HepG2 (cell line): ENCODE results near the gene SLC22A14. TPM values are rescaled to one million over a fixed set of nuclear protein-coding genes. Genes with fewer than 3 reads are reported as not detected.
A peak's percentile ranks its signal among the peaks of the same experiment; 100 is the strongest.

Source experiments
- BRD4 ChIP-seq: sonication (generic); formaldehyde crosslinking; IDR thresholded peaks from 2 replicates; pipeline ENCODE4 v1.4.0; 2020; ENCODE audit warnings: missing genetic modification reagents
- CEBPB ChIP-seq: IDR thresholded peaks from 2 replicates; pipeline ENCODE4 v1.6.1; 2011; ENCODE audit warnings: low read depth, low read length, improper control_type of control experiment, borderline replicate concordance
- CREBL2 ChIP-seq: sonication (generic); formaldehyde crosslinking; IDR thresholded peaks from 2 replicates; pipeline ENCODE4 v1.8.1; 2023; ENCODE audit warnings: missing genetic modification reagents, mild to moderate bottlenecking, borderline replicate concordance
- HNF4A ChIP-seq: sonication (generic); formaldehyde crosslinking; IDR thresholded peaks from 2 replicates; pipeline ENCODE4 v1.4.0; 2020; ENCODE audit warnings: missing genetic modification reagents
- JARID2 ChIP-seq: sonication (generic); formaldehyde crosslinking; IDR thresholded peaks from 2 replicates; pipeline ENCODE4 v1.8.1; 2023; ENCODE audit warnings: missing genetic modification reagents, inconsistent platforms; ENCODE audit not compliant: insufficient replicate concordance
- KMT2B ChIP-seq: IDR thresholded peaks from 2 replicates; pipeline ENCODE4 v1.6.1; 2016; ENCODE audit warnings: missing genetic modification reagents, missing compliant biosample characterization
- LBX2 ChIP-seq: sonication (generic); formaldehyde crosslinking; IDR thresholded peaks from 2 replicates; pipeline ENCODE4 v1.5.0; 2020; ENCODE audit warnings: missing genetic modification reagents, mild to moderate bottlenecking, borderline replicate concordance
- MAZ ChIP-seq, 2 experiments: sonication (generic) in 1 of 2; formaldehyde crosslinking in 1 of 2; IDR thresholded peaks; 2 replicates each; pipeline versions ENCODE4 v1.5.0 to v1.6.1; 2012 to 2020; ENCODE audit warnings: low read depth in 2 of 2, mild to moderate bottlenecking in 2 of 2, borderline replicate concordance in 1 of 2, improper control_type of control experiment in 1 of 2, low read length in 1 of 2, missing genetic modification reagents in 1 of 2, moderate library complexity in 1 of 2
- PAF1 ChIP-seq: IDR thresholded peaks from 2 replicates; pipeline ENCODE4 v1.6.1; 2016; ENCODE audit warnings: missing genetic modification reagents, missing compliant biosample characterization
- PHB2 ChIP-seq: fragments of 450-650 bp; IDR thresholded peaks from 2 replicates; pipeline ENCODE4 v1.6.1; 2018; ENCODE audit not compliant: partially characterized antibody
- POLR2AphosphoS2 ChIP-seq: IDR thresholded peaks from 2 replicates; pipeline ENCODE4 v1.6.1; 2011; ENCODE audit warnings: low read depth, low read length, improper control_type of control experiment
- PRMT3 ChIP-seq: sonication (generic); formaldehyde crosslinking; IDR thresholded peaks from 2 replicates; pipeline ENCODE4 v1.8.1; 2022; ENCODE audit warnings: low read depth, mild to moderate bottlenecking, moderate library complexity, missing genetic modification reagents, borderline replicate concordance
- RFXAP ChIP-seq: sonication (generic); formaldehyde crosslinking; IDR thresholded peaks from 2 replicates; pipeline ENCODE4 v1.4.0; 2020; ENCODE audit warnings: missing genetic modification reagents, borderline replicate concordance
- SNAI1 ChIP-seq: sonication (generic); formaldehyde crosslinking; IDR thresholded peaks from 2 replicates; pipeline ENCODE4 v1.5.0; 2020; ENCODE audit warnings: mild to moderate bottlenecking, missing genetic modification reagents, borderline replicate concordance
- TBP ChIP-seq: sonication (generic); formaldehyde crosslinking; IDR thresholded peaks from 2 replicates; pipeline ENCODE4 v1.5.0; 2020; ENCODE audit warnings: missing genetic modification reagents
- THYN1 ChIP-seq: sonication (generic); formaldehyde crosslinking; IDR thresholded peaks from 2 replicates; pipeline ENCODE4 v1.8.1; 2023; ENCODE audit warnings: low read depth, mild to moderate bottlenecking, moderate library complexity, missing genetic modification reagents, borderline replicate concordance
- TMF1 ChIP-seq: sonication (generic); formaldehyde crosslinking; IDR thresholded peaks from 2 replicates; pipeline ENCODE4 v1.8.1; 2022; ENCODE audit warnings: low read depth, missing genetic modification reagents
- YEATS4 ChIP-seq: sonication (generic); formaldehyde crosslinking; IDR thresholded peaks from 2 replicates; pipeline ENCODE4 v1.4.0; 2020; ENCODE audit warnings: missing genetic modification reagents, borderline replicate concordance
- YY1 ChIP-seq: IDR thresholded peaks from 2 replicates; pipeline ENCODE4 v1.6.1; 2011; ENCODE audit warnings: low read length, low read depth, moderate library complexity, mild to moderate bottlenecking; ENCODE audit not compliant: insufficient read depth, insufficient replicate concordance
- ZBTB43 ChIP-seq: sonication (generic); formaldehyde crosslinking; conservative IDR thresholded peaks from 2 replicates; pipeline ENCODE4 v1.4.0; 2020; ENCODE audit warnings: missing genetic modification reagents
- ZBTB46 ChIP-seq: sonication (generic); formaldehyde crosslinking; IDR thresholded peaks from 2 replicates; pipeline ENCODE4 v1.4.0; 2020; ENCODE audit warnings: mild to moderate bottlenecking, missing genetic modification reagents, borderline replicate concordance
- ZFP62 ChIP-seq: sonication (generic); formaldehyde crosslinking; IDR thresholded peaks from 2 replicates; pipeline ENCODE4 v1.4.0; 2020; ENCODE audit warnings: missing genetic modification reagents
- ZNF274 ChIP-seq: sonication (generic); formaldehyde crosslinking; IDR thresholded peaks from 2 replicates; pipeline ENCODE4 v1.5.1; 2020; ENCODE audit warnings: mild to moderate bottlenecking, missing genetic modification reagents
- ZNF362 ChIP-seq: sonication (generic); formaldehyde crosslinking; IDR thresholded peaks from 2 replicates; pipeline ENCODE4 v1.4.0; 2020; ENCODE audit warnings: missing genetic modification reagents, mild to moderate bottlenecking, borderline replicate concordance
- polyA plus RNA-seq, 8 experiments: library from polyadenylated mRNA; depleted of rRNA in 3 of 8; stranded (reverse) in 7 of 8; unstranded in 1 of 8; fragments of >200 nt; fragmentation: Illumina TruSeq in 4 of 8; extraction: Trizol in 4 of 8; gene quantifications; 2 replicates each; pipeline versions ENCODE4 v1.2.1 to v1.2.3, GENCODE V29; 2011 to 2016; ENCODE audit warnings: low read depth in 4 of 8, missing spikeins in 1 of 8, mixed read lengths in 1 of 8; ENCODE audit not compliant: insufficient read depth in 1 of 8
- total RNA-seq, 5 experiments: library from RNA; depleted of rRNA; stranded (reverse); fragments of >200 nt; fragmentation: Illumina TruSeq; extraction: Trizol; gene quantifications; 2 replicates each; pipeline ENCODE4 v1.2.3, GENCODE V29; 2016; ENCODE audit warnings: low read depth in 1 of 5

Gene SLC22A14
- total and polyA plus RNA-seq, 2 of the 13 experiments (the other 11 are each of a cell fraction or from before 2014, with no cell fraction given): 0.03 TPM; not detected in 1

GRCh38 chr3:38347421-38348200 lies 65.5 kb downstream of the SLC22A14 start (continued):
- peak; percentile 67; the same call in 1 of the 2 replicates for TF ChIP-seq YEATS4
- no peak for TF ChIP-seq ZFP62
- TF ChIP-seq JARID2: no peak
- TF ChIP-seq RFXAP: peak; percentile 66; the same call in 1 of the 2 replicates
- no peak for TF ChIP-seq ZNF274
- TF ChIP-seq ZNF362 (CRISPR knock-in tag): peak; percentile 98
- TF ChIP-seq LBX2 (CRISPR knock-in tag): no peak
- peak; percentile 96 for TF ChIP-seq HNF4A (CRISPR knock-in tag)
- TF ChIP-seq PRMT3 (CRISPR knock-in tag): 0 out of 2 replicates have a peak, but pooled peaks have one; percentile 62
- TF ChIP-seq CEBPB: no peak; the same call in 1 of the 2 replicates
- peak; percentile 84 for TF ChIP-seq YY1
- no peak for TF ChIP-seq MAZ (IDR thresholded peaks at IDR 0.05; ENCODE audit: borderline replicate concordance, low read depth, low read length)
- TF ChIP-seq MAZ (CRISPR knock-in tag; IDR thresholded peaks at IDR 0.05; ENCODE audit: low read depth): no peak
- no peak for TF ChIP-seq PHB2
- no peak for TF ChIP-seq ZBTB46 (CRISPR knock-in tag)
- no peak for TF ChIP-seq SNAI1 (CRISPR knock-in tag)
- TF ChIP-seq POLR2AphosphoS2: no peak
- no peak for TF ChIP-seq THYN1 (CRISPR knock-in tag)
- TF ChIP-seq CREBL2 (CRISPR knock-in tag): no peak
- TF ChIP-seq ZBTB43 (CRISPR knock-in tag): 0 out of 2 replicates have a peak, but pooled peaks have one; percentile 58
- TF ChIP-seq TMF1 (CRISPR knock-in tag): no peak
- TF ChIP-seq KMT2B: no peak
- peak; percentile 43 for TF ChIP-seq BRD4 (CRISPR knock-in tag)
- no peak for TF ChIP-seq TBP (CRISPR knock-in tag)
- TF ChIP-seq PAF1 (CRISPR knock-in tag): no peak
